ENCODE measurements around the gene KRT1.

DNA sequence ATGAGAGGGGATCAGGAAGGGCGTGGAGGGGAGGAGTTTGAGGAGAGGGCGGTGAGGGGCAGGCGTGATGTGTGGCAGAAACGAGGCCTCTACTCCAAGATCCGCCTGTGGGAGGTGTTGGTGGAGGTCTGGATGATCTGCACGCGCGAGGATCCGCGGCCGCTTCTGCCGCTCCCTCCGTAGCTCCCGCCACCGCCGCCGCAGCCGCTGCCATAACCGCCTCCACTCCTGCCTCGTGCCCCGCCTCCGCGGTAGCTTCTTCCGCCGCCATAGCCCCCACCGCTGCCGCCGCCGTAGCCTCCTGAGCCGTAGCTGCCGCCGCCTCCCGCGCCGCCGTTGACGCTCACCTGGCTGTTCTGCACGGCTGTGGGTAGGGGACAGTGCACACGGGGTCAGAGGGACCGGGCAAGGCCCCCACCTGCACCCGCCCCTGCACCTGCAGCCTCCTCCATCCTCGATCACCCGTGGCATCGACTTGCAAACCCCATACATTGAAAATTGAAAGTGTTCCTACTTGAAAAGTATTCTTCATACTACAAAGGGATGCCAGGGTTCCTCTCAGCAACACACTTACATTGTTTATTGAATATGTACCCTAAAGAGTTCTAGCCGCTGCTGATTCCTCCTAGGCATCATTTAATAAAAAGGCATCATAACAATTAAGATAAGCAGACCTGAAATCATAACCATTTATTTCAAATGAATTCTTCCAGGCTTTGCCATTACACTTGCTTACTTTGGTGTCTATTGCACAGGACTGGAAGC is 11.1 kb upstream of the KRT1 start:
- TF ChIP-seq, protein P1, sequence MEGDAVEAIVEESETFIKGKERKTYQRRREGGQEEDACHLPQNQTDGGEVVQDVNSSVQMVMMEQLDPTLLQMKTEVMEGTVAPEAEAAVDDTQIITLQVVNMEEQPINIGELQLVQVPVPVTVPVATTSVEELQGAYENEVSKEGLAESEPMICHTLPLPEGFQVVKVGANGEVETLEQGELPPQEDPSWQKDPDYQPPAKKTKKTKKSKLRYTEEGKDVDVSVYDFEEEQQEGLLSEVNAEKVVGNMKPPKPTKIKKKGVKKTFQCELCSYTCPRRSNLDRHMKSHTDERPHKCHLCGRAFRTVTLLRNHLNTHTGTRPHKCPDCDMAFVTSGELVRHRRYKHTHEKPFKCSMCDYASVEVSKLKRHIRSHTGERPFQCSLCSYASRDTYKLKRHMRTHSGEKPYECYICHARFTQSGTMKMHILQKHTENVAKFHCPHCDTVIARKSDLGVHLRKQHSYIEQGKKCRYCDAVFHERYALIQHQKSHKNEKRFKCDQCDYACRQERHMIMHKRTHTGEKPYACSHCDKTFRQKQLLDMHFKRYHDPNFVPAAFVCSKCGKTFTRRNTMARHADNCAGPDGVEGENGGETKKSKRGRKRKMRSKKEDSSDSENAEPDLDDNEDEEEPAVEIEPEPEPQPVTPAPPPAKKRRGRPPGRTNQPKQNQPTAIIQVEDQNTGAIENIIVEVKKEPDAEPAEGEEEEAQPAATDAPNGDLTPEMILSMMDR (conservative IDR thresholded peaks at IDR 0.05 in 1 of 2, IDR thresholded peaks at IDR 0.05 in 1 of 2; ENCODE audit: low read depth in 1 of 2, low read length in 2 of 2): no peak
- TF ChIP-seq EZH2 (IDR thresholded peaks at IDR 0.05; ENCODE audit: low read length, missing control alignments): no peak

All from fibroblast of lung (primary cell).